Keratinocyte (primary cell): Measurements from ENCODE around the gene LTBP2.

Experiments used
- CTCF ChIP-seq, 3 experiments: IDR thresholded peaks in 1 of 3; conservative IDR thresholded peaks in 1 of 3; optimal IDR thresholded peaks in 1 of 3; 2 replicates in 2 of 3; 3 replicates in 1 of 3; pipeline versions ENCODE3 to v1.5.1; 2011; ENCODE audit warnings: low read length in 3 of 3, mild to moderate bottlenecking in 3 of 3, moderate library complexity in 2 of 3, control low read depth in 1 of 3, inconsistent platforms in 1 of 3; ENCODE audit not compliant: insufficient read depth in 2 of 3; ENCODE audit errors: extremely low read depth in 1 of 3
- EZH2 ChIP-seq: IDR thresholded peaks from one replicate; pipeline ENCODE4 v1.6.1; 2012; ENCODE audit warnings: inconsistent platforms, mild to moderate bottlenecking, low read length, moderate library complexity

DNA sequence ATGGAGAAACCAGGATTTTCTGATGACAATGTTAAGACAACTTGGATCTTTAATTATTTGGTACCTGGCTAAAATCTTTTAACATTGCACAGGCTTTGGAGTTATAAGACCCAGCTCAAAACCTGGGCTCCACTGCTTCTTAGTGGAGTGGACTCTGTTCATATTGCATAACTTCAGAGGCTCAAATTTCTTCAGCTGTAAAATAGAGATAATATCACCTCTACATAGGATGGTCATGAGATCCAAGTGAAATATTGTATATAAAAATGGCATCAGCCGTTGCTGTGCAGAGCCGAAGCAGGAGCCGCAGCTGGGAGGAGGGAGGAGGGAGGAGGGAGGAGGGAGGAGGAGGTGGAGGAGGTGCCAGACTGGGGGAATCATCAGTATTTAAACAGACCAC, 129.5 kb downstream of the LTBP2 start:
- TF ChIP-seq CTCF (optimal IDR thresholded peaks at IDR 0.05 in 1 of 3, IDR thresholded peaks at IDR 0.05 in 1 of 3, conservative IDR thresholded peaks at IDR 0.05 in 1 of 3; ENCODE audit: extremely low read depth in 1 of 3, insufficient read depth in 2 of 3, low read length in 3 of 3) (no peak), EZH2 (no peak)
